Measurements from ENCODE around the gene ASPSCR1. TPM values are rescaled to one million over a fixed set of nuclear protein-coding genes. Genes with fewer than 3 reads are reported as not detected.
A peak's percentile ranks its signal among the peaks of the same experiment; 100 is the strongest.

The ASPSCR1 gene
- total and polyA plus RNA-seq, 2 of the 13 experiments (the other 11 are each of a cell fraction or from before 2014, with no cell fraction given): 274 to 314 TPM

- peak; percentile 92 for TF ChIP-seq CTCF (CRISPR knock-in tag; IDR thresholded peaks at IDR 0.05)
- TF ChIP-seq, protein P1, sequence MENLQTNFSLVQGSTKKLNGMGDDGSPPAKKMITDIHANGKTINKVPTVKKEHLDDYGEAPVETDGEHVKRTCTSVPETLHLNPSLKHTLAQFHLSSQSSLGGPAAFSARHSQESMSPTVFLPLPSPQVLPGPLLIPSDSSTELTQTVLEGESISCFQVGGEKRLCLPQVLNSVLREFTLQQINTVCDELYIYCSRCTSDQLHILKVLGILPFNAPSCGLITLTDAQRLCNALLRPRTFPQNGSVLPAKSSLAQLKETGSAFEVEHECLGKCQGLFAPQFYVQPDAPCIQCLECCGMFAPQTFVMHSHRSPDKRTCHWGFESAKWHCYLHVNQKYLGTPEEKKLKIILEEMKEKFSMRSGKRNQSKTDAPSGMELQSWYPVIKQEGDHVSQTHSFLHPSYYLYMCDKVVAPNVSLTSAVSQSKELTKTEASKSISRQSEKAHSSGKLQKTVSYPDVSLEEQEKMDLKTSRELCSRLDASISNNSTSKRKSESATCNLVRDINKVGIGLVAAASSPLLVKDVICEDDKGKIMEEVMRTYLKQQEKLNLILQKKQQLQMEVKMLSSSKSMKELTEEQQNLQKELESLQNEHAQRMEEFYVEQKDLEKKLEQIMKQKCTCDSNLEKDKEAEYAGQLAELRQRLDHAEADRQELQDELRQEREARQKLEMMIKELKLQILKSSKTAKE (CRISPR knock-in tag; IDR thresholded peaks at IDR 0.05; ENCODE audit: borderline replicate concordance): 0 out of 2 replicates have a peak, but pooled peaks have one; percentile 46
- TF ChIP-seq, protein P2, sequence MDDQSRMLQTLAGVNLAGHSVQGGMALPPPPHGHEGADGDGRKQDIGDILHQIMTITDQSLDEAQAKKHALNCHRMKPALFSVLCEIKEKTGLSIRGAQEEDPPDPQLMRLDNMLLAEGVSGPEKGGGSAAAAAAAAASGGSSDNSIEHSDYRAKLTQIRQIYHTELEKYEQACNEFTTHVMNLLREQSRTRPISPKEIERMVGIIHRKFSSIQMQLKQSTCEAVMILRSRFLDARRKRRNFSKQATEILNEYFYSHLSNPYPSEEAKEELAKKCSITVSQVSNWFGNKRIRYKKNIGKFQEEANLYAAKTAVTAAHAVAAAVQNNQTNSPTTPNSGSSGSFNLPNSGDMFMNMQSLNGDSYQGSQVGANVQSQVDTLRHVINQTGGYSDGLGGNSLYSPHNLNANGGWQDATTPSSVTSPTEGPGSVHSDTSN (CRISPR knock-in tag; IDR thresholded peaks at IDR 0.05; ENCODE audit: borderline replicate concordance): no peak
- peak; percentile 68 for TF ChIP-seq STAG1 (CRISPR knock-in tag; IDR thresholded peaks at IDR 0.05)
- TF ChIP-seq EP300 (IDR thresholded peaks at IDR 0.05; ENCODE audit: low read depth in 2 of 2, low read length in 2 of 2): peak in 1 of 2 experiments; percentile 56; a peak in 1 of 4 replicates
- TF ChIP-seq EP300 (CRISPR knock-in tag; IDR thresholded peaks at IDR 0.05; ENCODE audit: borderline replicate concordance): peak; percentile 41; the same call in 1 of the 2 replicates
- TF ChIP-seq ZNF691 (CRISPR knock-in tag; IDR thresholded peaks at IDR 0.05; ENCODE audit: borderline replicate concordance, low read depth): peak; percentile 92; the same call in 1 of the 2 replicates
- TF ChIP-seq SIN3A (IDR thresholded peaks at IDR 0.05; ENCODE audit: borderline replicate concordance, low read depth, low read length): peak; percentile 85; the same call in 1 of the 2 replicates
- no peak for TF ChIP-seq PCBP1 (IDR thresholded peaks at IDR 0.05; ENCODE audit: borderline replicate concordance, low read depth, low read length)
- no peak for TF ChIP-seq PRDM4 (CRISPR knock-in tag; IDR thresholded peaks at IDR 0.05; ENCODE audit: borderline replicate concordance)
- no peak for TF ChIP-seq ZKSCAN1 (IDR thresholded peaks at IDR 0.05; ENCODE audit: low read length)
- peak; percentile 29; the same call in 1 of the 2 replicates for TF ChIP-seq MEF2D (CRISPR knock-in tag; IDR thresholded peaks at IDR 0.05)
- TF ChIP-seq SOX13 (IDR thresholded peaks at IDR 0.05): no peak; the same call in 1 of the 2 replicates
- peak in 1 of 2 experiments; percentile 27; a peak in 1 of 4 replicates for TF ChIP-seq SOX13 (CRISPR knock-in tag; conservative IDR thresholded peaks at IDR 0.05 in 1 of 2, IDR thresholded peaks at IDR 0.05 in 1 of 2)
- peak; percentile 83; the same call in 1 of the 2 replicates for TF ChIP-seq ZNF749 (CRISPR knock-in tag; IDR thresholded peaks at IDR 0.05; ENCODE audit: borderline replicate concordance)
- TF ChIP-seq, protein P3, sequence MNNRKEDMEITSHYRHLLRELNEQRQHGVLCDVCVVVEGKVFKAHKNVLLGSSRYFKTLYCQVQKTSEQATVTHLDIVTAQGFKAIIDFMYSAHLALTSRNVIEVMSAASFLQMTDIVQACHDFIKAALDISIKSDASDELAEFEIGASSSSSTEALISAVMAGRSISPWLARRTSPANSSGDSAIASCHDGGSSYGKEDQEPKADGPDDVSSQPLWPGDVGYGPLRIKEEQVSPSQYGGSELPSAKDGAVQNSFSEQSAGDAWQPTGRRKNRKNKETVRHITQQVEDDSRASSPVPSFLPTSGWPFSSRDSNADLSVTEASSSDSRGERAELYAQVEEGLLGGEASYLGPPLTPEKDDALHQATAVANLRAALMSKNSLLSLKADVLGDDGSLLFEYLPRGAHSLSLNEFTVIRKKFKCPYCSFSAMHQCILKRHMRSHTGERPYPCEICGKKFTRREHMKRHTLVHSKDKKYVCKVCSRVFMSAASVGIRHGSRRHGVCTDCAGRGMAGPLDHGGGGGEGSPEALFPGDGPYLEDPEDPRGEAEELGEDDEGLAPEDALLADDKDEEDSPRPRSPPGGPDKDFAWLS (CRISPR knock-in tag; IDR thresholded peaks at IDR 0.05; ENCODE audit: borderline replicate concordance): no peak
Observed at GRCh38 chr17:82037092-82037888, 59.9 kb downstream of the ASPSCR1 start, which contains the start of gene DCXR (continued).
